GM08714 (cell line): ENCODE data around the gene MPO.

Source experiments
- H3K4me3 ChIP-seq: fragments of 200-500 bp; sonication (Bioruptor generic); 2 replicates; pipeline ENCODE4 v1.5.1; 2014; ENCODE audit warnings: mild to moderate bottlenecking, low read length, inconsistent platforms
- ZNF274 ChIP-seq: IDR thresholded peaks from 2 replicates; pipeline ENCODE4 v1.6.1; 2012; ENCODE audit warnings: mild to moderate bottlenecking, low read depth, low read length

The MPO gene

DNA sequence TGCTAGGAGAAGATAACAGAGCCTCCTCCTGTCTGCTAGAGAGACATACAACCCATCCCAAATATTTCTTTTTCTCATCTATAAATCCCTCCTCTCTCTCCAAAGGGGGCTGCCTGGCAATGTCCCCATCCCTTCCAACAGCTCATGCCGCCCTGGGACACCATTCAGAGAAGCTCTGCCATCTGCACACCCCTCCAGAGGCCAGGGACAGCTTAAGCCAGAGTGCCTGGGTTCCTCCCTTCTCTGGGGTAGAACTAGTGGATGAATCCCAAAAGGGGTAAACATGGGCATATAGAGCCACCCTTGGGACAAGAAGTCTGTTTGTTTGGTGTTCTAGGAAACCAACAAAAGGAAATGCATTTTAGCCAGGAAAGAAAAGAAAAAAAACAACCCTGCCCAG lies 44.9 kb downstream of the MPO start:
- no peak for TF ChIP-seq ZNF274
- no peak overlapping the region for H3K4me3 ChIP-seq

DNA sequence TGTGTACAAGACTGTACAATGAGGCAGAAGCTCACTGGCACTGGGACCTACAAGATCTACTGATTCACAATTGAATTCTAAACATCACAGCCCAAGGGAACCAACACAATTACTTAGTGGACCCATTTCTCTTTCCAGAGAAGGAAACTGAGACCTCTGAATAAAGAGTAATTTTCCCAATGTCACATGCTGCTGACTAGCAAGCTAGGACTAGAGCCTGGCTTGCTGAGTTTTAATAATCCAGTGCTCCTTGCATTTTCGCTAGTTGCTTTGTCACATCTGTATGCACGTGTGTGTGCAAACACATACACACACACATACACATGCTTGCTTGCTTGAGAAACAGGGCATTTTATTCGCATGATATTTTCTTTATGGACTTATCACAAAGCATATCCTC lies 46.2 kb downstream of the MPO start:
- TF ChIP-seq ZNF274: no peak
- no peak overlapping the region for H3K4me3 ChIP-seq

DNA sequence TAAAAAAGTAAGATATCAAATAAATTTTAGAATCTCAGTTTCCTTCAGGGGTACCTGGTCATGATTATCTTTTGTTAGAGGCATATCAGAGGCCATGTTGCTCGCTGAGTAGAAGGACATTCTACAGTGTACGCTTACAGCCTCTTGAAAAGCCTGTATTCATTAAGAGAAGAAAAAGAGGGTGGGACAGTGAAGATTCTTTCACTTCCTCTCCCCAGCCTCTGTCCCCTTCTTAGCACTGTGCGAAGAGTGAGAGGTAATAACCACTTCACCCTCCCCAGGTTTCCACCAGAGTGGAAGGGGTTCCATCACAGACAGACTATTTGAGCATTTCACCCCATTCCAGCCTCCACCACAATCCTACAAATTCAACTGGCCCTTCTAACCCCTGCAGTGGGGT lies 47.2 kb downstream of the MPO start:
- no peak overlapping the region for H3K4me3 ChIP-seq
- TF ChIP-seq ZNF274: no peak

DNA sequence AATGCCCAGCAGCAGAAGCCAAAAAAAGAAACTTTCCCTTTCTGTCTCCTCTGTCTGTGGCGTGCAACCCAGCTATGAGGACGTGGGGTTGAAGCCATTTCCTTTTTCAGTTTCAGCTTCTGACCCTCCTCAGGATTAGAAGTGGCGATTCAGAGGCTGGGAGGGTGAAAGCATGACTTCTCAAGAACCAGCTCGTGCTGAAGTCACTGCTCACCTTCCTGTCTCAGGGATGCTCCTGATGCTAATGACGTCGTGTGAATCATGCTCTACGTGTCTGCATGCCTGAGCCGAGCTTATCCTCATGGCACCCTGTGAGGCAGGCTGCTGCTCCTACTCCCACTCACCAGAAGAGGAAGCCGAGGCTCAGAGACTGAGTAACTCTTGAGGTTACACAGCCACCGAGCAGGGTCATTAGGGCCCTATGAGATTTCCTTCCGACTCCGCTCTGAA lies 48.0 kb downstream of the MPO start:
- H3K4me3 ChIP-seq: no peak overlapping the region; the same call in 1 of the 2 replicates
- TF ChIP-seq ZNF274: no peak

DNA sequence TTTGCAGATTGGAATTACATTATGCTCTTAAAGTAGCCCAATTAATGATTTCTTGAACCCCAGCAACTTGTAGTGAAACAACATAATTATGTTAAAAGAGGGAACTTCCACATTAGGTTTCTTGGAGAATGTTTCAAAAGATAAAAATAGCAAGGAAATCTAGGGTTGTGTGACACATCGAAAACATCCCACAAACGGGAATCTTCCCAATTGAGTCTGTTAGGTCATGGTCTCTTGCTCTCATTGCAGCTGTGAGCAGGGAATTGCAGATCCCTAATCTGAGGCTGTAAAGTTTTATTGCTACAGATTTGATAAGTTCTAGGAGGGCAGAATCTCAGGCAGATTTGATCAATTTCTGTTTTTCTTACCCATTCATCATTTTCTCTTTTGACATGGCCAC lies 49.1 kb downstream of the MPO start:
- no peak for TF ChIP-seq ZNF274
- H3K4me3 ChIP-seq: no peak overlapping the region

DNA sequence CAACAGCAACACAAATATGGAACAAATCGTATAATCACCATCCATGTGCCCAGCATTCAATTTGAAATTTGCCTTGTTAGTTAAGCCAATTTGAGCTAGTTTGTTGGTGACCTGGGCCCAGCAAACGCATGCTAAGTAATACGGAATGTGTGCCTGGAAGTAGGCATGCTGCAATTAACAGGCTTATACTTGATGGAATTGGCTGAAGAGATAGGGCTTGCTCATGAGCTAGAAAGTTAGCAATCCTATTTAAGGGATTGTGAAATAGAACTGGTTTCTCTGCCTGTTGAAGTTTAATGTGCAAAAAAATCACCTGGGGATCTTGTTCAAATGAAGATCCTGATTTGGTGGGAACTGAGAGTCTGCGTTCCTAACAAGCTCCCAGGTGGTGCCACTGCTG lies 50.9 kb downstream of the MPO start:
- no peak overlapping the region for H3K4me3 ChIP-seq
- TF ChIP-seq ZNF274: no peak

DNA sequence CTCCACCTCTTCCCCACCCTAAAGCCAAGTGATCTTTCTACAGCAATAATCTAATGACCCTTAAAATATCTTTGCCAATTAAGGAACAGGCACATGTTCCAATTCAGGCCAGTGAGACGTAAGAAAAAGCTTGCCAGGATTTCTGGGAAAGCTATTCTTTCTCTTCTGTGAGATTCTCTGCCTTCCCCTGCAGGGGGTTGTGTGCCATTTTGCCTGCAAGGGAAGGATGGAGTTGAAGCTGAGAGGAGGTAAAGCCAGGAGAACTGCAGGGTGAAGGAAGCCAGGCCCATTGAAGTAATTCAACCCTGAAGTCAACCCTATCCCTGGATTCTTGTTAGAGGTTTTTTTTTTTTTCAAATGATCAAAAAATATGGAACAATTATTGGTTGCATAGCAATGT lies 51.4 kb downstream of the MPO start:
- TF ChIP-seq ZNF274: no peak
- H3K4me3 ChIP-seq: no peak overlapping the region

DNA sequence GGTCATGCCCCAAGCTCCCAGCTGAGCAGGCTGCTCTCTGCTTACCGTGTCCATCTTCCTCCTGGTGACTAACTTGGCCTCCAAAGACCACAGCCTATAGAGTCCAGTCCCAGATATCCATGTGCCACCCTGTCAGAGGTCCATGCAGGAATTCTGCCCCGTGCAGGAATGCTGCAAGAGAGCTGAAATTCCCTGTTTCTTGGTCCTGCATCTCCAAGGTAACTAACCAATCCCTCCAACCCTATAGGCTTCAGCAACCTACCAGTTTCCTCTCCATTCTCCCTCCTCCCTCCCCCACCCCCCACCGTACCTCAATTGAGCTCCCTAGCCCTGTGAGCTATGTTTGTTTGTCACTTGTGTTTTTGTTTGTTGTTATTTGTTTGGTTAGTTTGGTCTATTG lies 52.1 kb downstream of the MPO start:
- no peak for TF ChIP-seq ZNF274
- no peak overlapping the region for H3K4me3 ChIP-seq

DNA sequence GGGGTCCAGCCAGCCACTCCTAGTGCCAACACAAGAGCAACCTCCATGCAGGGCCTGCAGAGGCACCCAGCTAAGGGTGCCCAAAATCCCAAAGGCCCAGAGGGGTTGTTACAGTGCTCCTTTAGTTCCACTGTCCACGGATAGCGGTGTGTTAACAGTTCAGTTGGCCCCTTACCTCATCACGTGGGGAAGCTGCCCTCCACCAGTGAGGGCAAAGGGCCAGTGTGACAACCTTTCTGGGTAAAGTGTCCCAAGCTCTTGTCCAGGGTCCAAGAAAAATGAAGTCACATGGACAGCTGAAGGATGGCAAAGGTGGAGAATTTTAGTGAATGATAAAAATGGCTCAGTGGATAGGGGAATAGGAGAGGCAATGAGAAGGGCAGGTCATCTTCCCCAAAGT lies 53.0 kb downstream of the MPO start:
- H3K4me3 ChIP-seq: no peak overlapping the region
- no peak for TF ChIP-seq ZNF274

DNA sequence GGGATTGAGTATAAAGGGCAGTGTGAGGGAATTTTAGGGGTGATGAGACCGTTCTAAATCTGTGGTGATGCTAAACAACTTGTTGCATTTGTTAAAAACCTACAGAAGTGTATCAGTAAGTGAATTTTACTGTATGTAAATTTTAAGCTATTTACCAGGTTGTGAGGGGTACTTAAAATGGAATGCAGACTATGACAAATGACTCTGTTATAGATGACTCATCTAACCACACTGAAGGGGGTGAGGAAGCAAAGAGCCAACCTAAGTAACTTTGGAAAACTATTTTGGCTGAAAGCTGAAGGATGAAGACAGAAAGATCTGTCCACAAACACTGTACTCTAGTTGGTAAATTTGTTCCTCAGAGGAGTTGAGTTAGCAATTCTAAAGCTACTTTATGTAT lies 56.4 kb downstream of the MPO start:
- no peak overlapping the region for H3K4me3 ChIP-seq
- TF ChIP-seq ZNF274: no peak
